Kidney glomerular epithelial cell (primary cell): Measurements from ENCODE around the gene DYNLT3.

ENCODE experiments used
- DNase-seq: peaks from one replicate; lab custom pipeline; 2025; lab: John Stamatoyannopoulos, UW

DYNLT3 gene, protein sequence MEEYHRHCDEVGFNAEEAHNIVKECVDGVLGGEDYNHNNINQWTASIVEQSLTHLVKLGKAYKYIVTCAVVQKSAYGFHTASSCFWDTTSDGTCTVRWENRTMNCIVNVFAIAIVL

DNA sequence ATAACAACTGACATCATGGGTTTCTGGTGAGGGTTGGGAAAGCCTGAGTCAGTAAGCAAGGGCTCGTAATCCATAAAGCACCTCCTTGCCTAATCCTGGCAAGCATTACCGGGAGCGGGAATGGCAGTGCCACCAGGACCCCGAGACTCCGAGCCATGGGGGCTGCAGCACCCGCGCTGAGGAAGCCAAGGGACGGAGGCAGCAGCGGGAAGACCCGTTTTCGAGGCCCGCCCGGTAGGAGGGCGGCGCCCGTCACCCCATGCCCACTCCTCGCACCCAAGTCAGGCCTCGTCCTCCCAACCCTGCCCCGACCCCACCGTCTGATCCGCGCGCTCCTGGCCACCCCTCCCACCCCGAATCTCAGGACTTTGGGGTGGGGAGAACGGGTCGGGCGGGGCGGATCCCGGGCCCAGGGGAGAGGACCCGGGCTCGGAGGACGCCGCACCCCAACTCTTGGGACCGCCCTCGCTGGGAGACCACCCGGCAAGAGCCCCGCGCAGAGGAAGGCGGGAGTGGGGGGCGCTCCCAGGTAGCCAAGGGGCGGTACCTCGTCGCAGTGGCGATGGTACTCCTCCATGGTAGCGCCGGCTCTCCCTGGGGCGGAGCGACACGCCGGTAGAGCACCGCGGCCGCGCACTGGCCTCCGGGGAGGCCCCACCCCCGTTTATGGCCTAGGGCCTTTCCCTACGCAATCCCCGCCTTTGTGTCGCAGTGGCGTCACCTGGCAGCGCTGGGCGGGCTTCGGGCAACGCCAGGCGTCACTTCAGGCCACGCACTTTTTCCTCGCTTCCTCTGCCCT is at the start of gene DYNLT3:
DYNLT3 (minus strand) TSS at position 638 of the 799 bp plus-strand sequence; CDS start at position 577, 61 bp downstream.
- peak; percentile 43 for DNase-seq

DNA sequence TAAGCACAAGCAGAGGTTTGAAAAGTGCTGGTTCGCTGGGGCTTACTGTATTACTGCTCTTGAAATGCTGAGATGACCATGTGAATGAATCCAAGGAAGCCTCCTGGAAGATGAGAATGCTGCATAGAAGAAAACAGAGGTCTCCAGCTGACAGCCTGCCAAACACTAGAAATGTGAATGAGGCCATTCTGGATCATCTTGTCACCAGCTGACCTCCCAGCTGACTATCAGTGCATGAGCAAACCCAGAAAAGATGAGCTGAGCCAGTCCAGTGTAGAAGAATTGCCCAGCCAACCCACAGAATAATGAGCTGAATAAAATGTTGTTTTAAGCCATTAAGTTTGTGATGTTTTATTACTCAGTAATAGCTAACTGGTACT is 49.1 kb upstream of the DYNLT3 start:
- DNase-seq = no peak

DNA sequence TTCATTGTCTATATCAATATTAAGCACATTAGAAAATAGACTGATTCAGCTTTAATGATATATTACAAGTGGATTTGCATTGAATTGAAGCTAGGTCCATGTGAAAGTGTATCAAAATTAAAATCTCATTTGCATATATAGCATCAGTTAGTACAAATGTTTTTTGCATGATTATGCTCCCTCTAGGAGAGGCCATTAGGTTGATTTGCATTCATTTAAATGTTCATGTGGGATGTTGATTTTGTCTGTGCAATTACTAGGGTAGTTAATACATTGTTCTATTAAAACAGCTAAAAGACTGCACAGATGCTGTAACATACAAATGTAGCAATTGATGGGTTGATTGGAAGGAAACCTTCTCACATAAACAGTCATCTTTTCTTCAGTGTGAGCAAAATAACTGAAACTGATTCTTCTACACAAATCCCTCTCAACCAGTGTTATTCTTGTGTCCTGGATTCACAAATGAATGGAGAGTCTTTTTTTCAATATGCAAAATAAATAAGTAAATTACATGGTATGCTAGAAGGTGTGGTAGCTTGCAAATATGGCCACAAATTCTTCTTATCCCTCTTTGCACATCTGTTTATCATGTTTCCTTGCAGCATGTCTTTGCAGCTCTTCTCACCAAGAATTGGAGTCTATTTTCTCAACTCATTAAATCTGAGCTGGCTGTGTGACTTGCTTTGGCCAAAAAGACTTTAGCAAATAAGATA is 48.6 kb upstream of the DYNLT3 start:
- no peak for DNase-seq

DNA sequence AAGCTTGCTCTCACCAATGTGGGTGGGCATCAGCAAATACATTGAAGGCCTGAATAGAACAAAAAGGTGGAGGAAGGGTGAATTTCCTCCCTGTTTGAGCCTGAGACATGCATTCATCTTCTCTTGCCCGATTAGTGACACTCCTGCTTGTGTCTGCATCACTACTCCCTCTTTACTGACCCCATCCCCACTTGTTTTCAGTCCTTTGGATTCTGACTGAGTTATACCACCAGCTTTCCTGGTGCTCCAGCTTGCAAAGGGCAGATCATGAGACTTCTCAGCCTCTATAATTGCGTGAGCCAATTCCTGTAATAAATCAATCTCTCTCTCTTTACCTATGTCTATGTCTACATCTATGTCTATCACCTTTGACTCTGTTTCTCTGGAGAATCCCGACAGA is 47.4 kb upstream of the DYNLT3 start:
- no peak for DNase-seq

DNA sequence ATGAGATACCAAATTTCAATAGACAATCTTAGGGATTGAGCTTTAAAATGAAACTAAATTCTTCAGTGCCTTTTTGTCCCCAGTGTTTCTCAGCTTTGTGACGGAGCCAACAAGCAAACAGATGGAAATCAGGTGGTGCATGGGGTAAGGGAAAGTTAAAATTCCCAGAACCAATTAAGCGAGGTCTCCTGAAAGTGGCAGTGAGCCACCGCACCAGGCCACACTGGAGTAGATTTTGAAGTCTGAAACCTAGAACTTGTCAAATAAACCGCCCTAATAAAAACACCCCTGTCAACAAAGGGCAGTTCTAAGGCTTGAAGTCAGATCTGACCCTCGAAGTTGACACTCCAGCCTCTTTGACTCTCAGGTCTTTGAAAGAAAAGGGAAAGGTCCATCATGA is 40.6 kb upstream of the DYNLT3 start:
- DNase-seq = no peak

DNA sequence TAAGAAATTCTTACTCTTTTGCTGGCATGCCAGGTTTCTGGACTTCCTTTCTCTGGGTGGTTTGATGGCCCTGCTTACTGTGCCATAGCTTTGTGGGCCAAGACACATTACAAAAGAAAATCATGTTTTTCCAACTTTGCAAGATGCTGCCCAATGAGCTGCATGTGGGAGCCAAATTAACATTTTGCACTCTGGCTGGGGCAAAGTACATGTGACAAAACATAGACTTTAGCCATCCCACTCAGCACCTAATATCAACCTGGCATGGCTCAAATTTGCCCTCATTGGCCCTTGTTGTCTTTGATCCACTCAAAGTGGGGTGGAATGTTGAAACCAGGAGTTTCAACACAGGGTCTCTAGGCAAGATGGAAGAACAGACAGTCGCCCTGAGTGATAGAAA is 40.0 kb upstream of the DYNLT3 start:
- DNase-seq = no peak

DNA sequence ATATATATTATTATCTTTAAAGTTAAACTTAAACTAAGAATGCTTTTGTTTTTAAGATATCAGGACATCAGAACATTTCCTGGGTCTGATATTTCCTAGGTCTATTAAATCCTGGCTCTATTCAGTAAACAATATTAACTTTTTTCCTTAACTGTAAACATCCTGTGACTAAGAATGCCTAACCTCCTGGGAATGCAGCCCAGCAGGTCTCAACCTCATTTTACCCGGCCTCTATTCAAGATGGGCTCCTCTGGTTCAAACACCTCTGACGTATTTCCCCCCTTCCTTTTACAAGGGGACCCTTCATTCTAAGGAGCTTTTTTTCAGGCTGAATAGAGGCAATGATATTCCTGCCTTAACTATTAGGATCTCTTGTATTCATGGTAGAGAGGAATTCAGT is 35.8 kb upstream of the DYNLT3 start:
- DNase-seq = no peak

DNA sequence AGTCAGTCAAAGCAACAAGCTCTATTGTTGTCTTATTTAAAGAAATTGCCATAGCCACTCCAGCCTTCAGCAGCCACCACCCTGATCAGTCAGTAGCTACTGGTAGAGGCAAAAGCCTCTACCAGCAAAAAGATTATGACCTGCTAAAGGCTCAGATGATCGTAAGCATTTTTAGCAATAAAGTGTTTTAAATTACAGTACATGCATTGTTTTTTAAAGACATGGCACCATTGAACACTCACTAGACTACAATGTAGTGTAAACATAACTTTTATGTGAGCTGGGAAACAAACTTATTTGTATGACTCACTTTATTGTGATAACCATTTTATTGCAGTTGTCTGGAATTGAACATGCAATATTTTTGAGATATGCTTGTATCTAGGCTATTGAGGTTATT is 32.3 kb upstream of the DYNLT3 start:
- no peak for DNase-seq

DNA sequence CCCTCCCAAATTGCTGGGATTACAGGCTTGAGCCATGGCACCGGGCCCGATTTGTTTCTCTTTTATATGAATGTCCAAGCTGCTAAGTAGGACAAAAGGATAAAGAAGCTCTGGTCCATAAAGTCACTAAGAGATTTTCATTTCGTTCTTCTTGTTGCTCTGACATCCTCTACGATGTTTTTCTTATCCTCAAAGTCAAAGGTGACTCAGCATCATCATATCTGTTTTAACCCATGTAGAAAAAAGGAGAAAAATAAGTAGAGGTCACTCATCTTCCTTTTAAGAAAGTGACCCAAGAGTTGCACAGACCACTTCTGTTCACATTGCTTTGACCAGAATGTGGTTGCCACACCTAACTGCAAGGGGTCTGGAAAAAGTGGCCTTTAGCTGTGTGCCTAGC is 29.3 kb upstream of the DYNLT3 start:
- no peak for DNase-seq

DNA sequence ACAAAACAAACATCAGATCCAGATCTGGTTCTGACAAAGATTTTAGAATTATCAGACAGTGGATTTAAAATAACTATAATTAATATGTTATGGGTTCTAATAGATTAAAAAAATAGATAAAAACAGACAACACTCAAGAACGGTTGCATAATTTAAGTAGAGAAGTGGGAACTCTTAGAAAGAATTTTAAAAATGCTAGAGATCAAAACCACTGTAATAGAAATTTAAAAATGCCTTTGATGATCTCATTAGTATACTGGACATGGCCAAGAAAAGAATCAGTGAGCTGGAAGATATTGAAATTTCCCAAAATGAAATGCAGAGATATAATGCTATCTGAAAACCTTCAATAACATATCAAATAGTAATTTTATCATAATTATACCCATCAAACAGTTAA is 28.3 kb upstream of the DYNLT3 start:
- no peak for DNase-seq

DNA sequence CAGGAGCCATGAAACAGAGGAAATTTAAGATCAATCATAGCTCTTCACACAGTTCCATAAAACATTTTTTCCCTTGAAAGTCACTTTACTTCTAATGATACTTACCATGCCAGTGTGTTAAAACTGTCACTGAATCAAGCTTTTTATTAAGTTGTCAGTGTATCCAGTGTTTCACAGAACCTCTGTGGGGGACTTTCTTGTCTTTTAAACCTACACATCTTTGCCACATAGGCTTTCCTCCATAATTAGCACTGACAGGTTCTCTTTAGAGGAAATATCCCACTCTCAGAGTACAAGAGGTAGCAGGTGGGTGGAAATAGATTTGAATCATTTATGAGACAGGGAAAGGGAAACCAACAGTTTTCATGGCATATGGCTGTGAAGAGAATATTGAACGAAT is 25.8 kb upstream of the DYNLT3 start:
- no peak for DNase-seq

DNA sequence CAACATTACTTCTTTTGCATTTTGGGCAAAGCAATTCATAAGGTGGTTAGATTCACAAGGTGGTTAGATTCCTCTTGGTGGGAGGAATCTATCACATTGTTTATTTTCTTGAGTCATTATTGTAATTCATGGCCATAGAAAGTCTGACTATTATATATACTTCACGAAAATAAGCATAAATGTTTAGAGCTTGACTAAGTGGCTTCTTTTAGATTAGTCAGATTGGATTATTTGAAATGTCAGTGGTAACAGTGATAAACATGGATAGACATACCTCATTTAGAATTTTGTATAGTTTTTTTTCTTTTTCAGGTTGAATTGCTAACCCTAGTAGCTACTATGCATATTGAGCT is 24.9 kb upstream of the DYNLT3 start:
- DNase-seq = no peak

DNA sequence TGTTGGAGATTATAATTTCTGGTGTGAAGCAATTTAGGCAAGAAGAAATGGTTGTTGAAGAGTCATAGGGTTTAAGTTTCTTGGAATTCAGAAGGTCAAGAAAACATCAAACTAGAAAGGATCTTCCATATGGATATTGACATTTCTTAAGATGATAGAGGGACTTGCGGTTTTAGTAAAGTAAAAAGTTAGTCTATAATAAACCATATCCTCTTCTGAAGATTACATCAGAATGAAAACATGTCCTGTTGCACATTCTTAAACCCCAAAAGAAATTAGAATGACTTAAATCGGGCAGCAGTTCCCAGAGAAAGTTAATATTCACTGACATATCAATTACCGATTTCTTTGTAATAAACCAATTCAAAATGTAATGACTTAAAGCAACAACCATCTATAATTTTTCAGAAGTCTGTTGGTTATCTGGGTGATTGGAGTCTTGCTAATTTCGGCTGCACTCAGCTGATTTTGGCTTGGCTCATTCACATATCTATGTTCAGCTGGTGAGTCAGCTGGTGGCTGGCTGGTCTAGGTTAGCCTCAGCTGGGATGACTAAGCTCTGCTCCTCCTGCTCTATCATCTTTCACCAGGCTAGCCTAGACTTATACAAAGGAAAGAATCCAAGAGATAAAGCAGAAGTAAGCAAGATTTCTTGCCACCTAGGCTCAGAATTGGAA is 24.4 kb upstream of the DYNLT3 start:
- DNase-seq = peak; percentile 77

DNA sequence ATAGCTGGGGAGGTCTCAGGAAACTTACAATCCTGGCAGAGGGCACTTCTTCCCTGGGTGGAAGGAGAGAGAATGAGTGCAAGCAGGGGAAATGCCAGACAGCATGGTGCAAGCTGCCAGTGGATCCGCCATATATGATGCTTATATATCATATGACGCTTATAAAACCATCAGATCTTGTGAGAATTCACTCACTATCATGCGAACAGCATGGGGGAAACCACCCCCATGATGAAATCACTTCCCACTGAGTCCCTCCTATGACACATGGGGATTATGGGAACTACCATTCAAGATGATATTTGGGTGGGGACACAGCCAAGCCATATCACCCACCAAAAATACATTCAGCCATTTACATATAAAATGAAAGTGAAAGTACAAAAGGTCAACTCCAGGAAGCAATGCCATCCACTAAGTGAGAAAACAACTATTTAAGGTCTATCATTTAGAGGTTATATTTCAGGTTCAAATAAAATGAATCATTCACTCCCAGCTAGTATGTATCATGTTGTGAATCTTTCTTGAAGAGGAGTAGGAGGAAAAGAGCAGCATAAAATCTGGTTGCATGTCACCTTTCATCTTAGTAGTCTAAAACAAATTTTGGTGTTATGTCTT is 20.3 kb upstream of the DYNLT3 start:
- DNase-seq = no peak

DNA sequence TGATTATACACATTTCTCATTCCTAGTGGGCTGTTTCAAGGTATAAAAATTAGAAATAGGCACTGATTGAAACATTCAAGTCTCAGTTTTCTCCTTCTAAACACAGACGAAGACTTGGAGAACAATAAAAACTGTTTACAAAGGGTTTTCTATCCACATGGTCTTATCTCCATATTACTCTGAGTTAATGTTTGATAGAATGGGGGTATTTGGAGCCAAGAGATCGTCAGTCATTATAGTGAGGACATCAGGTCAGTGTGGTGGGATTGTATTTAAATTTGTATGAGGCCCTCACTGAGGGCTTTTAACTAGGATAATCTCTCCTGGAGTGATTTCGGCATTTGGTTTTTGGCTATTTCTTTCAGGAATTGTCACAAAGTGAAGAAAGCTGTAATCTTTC is 16.4 kb upstream of the DYNLT3 start:
- no peak for DNase-seq

DNA sequence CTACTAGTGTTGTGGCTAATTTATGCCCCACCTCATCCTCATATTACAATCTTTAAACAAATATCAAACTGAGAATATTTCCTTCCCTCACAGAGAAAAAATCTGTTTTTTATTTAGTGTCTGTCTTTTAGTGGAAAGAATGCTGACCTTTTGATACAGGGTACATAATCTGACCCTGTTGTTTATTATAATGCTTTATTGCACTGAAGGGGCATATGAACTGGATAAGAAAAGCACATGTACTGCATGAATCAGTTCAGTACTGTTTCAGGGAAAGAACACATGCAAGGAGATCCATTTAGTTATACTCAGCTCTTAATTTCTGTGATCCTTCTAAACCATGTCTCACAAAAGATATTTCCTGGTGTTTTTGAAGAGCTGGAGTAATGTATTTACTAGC is 15.5 kb upstream of the DYNLT3 start:
- no peak for DNase-seq

DNA sequence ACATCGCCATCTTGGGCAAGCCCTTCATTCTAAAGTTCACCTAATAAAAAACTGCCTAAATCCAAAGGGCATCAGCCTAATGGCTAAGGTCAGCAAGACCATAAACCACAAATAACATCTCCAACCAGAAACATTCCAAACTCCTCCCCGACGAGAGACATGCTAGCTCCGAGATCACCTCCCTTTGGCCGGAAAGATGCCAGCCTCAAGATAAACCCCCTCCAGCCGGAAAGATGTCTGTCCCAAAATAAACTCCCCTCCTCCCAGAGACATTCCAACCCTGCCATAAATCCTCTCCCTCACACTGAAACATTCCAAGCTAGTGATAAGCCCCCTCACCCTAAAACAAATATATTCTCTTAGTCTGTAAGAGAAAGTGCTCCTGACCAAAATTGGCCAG is 13.3 kb upstream of the DYNLT3 start:
- no peak for DNase-seq

DNA sequence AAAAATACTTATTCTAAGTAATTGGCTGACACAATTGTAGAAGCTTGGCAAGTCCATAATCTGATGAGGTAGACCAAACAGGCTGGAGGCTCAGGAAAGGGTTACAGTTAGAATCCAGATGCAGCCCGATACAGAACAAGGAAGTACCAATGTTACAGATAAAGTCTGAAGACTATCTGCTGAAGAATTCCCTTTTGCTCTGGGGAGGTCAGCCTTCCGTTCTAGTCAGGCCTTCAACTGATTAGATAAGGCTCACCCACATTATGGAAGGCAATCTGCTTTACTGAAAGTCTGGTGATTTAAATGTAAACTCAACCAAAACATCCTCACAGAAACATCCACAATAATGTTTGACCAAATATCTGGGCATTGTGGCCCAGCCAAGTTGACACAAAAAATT is 7.4 kb upstream of the DYNLT3 start:
- DNase-seq = no peak

DNA sequence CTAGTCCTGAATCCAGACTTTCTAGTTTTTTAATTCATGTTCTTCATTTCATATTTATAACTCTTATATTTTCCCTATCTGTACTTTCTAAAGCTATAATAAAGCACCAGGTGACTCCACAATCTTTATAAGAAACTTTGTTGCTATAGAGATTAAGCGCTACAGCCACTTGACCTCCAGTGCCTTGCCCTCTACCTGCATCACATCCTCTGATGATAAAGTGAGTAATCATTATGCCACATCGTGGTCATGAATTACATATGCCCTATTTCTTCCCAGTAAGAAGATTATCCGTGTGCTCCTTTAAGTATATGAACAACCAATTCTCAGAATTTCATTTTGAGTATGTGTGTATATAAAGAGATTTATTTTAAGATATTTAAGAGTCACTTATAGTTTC is 6.8 kb upstream of the DYNLT3 start:
- no peak for DNase-seq

DNA sequence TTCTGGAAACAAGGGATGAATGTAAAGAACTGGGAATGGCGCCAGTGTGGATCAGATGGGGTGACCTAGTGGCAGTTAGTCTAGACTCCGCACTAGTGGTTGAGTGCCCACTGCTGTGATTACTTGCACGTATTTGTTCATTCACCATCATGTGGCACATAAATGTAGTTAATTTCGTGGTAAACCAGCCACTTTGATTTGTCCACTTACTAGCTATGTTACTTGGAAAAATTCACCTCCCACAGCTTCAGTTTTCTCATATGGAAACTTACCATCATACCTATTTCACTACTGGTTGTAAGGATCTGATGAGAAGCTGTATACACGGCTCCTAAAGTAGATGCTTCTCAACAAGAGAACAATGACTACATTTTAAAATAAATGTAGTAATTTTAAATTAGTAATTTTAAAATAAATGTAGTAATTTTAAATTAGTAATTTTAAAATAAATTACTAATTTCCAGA is 394 bp upstream of the DYNLT3 start:
- no peak for DNase-seq

DNA sequence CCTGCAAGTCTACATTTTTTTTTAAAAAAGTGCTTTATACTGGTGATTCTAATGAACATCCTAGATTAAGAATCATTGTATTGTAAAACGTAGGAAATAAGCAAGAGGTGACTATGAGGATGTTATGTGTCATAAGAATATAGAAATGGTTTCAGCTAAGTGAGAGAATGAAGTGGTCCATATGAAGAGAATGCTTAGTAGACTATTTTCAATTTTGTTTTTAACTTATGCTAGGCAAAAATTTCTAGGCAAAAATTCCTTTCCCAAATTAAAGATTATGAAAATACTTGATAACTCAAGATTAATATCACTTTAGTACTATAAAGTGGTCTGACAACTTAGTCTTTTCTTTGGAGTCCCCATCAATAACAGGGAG is 825 bp downstream of the DYNLT3 start:
- DNase-seq = no peak

DNA sequence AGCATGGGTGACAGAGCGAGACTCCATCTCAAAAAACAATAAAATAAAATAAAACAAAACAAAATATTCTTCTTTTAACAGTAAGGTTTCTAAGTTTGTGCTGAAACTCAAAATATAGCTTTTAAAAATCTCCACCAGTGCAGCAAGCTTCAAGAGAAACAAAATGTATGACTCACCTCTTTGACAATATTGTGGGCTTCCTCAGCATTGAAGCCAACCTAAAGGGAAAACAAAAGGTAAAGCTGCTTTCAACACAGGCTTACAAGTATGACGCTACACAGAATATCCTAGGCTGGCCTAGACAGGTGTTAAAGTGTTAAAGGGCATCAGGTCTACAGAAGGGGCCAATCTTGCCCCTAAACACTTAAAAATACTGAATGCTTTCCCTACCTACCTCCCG is 1.2 kb downstream of the DYNLT3 start:
- no peak for DNase-seq

DNA sequence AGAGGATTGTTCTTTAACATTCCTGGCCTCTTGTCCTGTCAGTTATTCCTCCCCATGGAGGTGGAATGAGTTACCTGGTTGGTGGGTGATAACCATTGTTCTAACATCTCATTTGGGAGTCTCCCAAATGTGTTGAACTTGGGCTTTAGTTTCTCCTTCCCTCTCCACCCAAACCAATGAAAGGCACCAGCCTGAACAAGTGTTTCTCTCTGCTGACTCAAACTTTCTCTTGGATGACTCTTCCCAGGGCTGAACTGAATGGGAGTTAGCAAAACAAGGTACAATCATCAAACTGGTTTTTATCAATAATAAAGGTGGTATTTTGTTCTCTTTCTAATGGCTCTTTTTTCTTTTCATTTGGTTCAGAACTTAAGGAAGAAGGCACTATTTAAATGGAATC is 2.7 kb downstream of the DYNLT3 start:
- no peak for DNase-seq
